ENCODE measurements around the gene ADGRB3. TPM values are rescaled to one million over a fixed set of nuclear protein-coding genes. Genes with fewer than 3 reads are reported as not detected.

The ADGRB3 gene
- total RNA-seq, 1 experiment from 2014 or later, result 0.11 TPM

DNA sequence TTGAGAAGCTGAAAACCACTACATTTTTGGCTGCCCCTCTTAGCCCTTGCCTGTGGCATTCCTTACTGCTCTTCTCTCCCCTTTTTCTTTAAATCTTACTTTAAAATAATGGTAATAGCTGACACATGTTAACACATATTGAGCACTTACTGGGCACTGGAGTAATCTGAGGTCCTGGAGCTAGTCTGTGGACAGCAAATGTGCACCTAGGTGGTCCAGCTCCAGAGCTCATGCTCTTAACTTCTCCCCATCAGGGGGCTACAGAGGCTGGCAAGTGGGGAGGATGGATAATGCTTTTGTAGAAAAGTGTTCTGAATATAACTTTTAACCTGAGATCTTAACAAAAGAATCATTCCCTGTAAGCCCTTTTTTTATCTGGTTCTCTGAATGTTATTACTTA, 74.8 kb downstream of the ADGRB3 start:
- POLR2A ChIA-PET (ENCODE audit: unreplicated experiment), result no interaction called here
- H3K9me3 ChIP-seq (ENCODE audit: low read length), result no peaks in the 10 kb centered on the region
- DNase-seq, result no peak
- peaks cover 42% of the 10 kb centered on the region for H3K27me3 ChIP-seq (ENCODE audit: low read length)
- no peak overlapping the region for H3K9ac ChIP-seq (ENCODE audit: low read length)
- BruUV-seq (replicated peaks), result no TSS peak
- ATAC-seq, result no peak
- intact Hi-C loops (cut with micrococcal nuclease), result no loop called here
- H3K9me2 ChIP-seq (replicated peaks; ENCODE audit: low read length), result no peaks in the 10 kb centered on the region
- no peak overlapping the region for H3K4me2 ChIP-seq (ENCODE audit: low read length)
- no peak overlapping the region for H2AFZ ChIP-seq (ENCODE audit: low read length)
- H3F3A ChIP-seq (ENCODE audit: low read length, unreplicated experiment), result no peaks in the 10 kb centered on the region
- H3K36me3 ChIP-seq (ENCODE audit: low read depth, low read length), result no peaks in the 10 kb centered on the region
- H3K4me3 ChIP-seq (ENCODE audit: low read length), result no peak overlapping the region
- TF ChIP-seq, protein P1, sequence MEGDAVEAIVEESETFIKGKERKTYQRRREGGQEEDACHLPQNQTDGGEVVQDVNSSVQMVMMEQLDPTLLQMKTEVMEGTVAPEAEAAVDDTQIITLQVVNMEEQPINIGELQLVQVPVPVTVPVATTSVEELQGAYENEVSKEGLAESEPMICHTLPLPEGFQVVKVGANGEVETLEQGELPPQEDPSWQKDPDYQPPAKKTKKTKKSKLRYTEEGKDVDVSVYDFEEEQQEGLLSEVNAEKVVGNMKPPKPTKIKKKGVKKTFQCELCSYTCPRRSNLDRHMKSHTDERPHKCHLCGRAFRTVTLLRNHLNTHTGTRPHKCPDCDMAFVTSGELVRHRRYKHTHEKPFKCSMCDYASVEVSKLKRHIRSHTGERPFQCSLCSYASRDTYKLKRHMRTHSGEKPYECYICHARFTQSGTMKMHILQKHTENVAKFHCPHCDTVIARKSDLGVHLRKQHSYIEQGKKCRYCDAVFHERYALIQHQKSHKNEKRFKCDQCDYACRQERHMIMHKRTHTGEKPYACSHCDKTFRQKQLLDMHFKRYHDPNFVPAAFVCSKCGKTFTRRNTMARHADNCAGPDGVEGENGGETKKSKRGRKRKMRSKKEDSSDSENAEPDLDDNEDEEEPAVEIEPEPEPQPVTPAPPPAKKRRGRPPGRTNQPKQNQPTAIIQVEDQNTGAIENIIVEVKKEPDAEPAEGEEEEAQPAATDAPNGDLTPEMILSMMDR (conservative IDR thresholded peaks at IDR 0.05; ENCODE audit: low read depth, low read length), result no peak
- TF ChIP-seq EZH2 (IDR thresholded peaks at IDR 0.05; ENCODE audit: low read length, unreplicated experiment) (no peak), EZH2phosphoT487 (IDR thresholded peaks at IDR 0.05; ENCODE audit: borderline replicate concordance, low read length) (no peak)
- no peak overlapping the region for H3K27ac ChIP-seq (ENCODE audit: low read length)
- H3K79me2 ChIP-seq (ENCODE audit: low read length), result no peaks in the 10 kb centered on the region
- CTCF ChIA-PET, result no interaction called here
- no peaks in the 10 kb centered on the region for H4K20me1 ChIP-seq (ENCODE audit: low read length)
- no peaks in the 10 kb centered on the region for H3K4me1 ChIP-seq (ENCODE audit: insufficient read depth, low read length)

DNA sequence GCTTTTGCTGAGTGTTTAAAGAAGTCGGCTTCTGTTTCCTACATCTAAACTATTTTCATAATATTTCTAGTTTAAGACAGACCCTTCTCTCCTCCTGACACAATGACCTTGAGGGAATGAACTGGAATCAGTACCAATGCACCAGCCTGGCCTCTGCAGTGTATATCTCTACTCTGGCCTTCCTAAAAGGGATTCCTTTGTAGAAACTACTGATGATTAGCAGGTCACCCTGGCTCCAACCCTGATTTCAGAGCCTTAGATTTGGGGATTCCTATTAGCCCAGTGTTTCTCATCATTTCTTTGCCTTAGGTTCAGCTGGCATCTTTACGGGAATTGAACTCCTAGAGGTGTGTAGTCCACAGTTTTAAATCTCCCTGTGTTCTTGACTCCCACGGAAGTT, 75.4 kb downstream of the ADGRB3 start:
- H3K36me3 ChIP-seq (ENCODE audit: low read depth, low read length), result no peaks in the 10 kb centered on the region
- no peaks in the 10 kb centered on the region for H3F3A ChIP-seq (ENCODE audit: low read length, unreplicated experiment)
- H3K9ac ChIP-seq (ENCODE audit: low read length), result no peak overlapping the region
- H3K27ac ChIP-seq (ENCODE audit: low read length), result no peak overlapping the region
- H2AFZ ChIP-seq (ENCODE audit: low read length), result no peak overlapping the region
- intact Hi-C loops (cut with micrococcal nuclease), result no loop called here
- no peaks in the 10 kb centered on the region for H3K9me2 ChIP-seq (replicated peaks; ENCODE audit: low read length)
- H3K4me2 ChIP-seq (ENCODE audit: low read length), result no peak overlapping the region
- no peaks in the 10 kb centered on the region for H3K79me2 ChIP-seq (ENCODE audit: low read length)
- DNase-seq (no peak), ATAC-seq (no peak)
- H3K27me3 ChIP-seq (ENCODE audit: low read length), result peaks cover 40% of the 10 kb centered on the region
- TF ChIP-seq, protein P1 (conservative IDR thresholded peaks at IDR 0.05; ENCODE audit: low read depth, low read length), result no peak
- no peak for TF ChIP-seq EZH2 (IDR thresholded peaks at IDR 0.05; ENCODE audit: low read length, unreplicated experiment)
- no peak for TF ChIP-seq EZH2phosphoT487 (IDR thresholded peaks at IDR 0.05; ENCODE audit: borderline replicate concordance, low read length)
- H3K4me3 ChIP-seq (ENCODE audit: low read length), result no peak overlapping the region
- H4K20me1 ChIP-seq (ENCODE audit: low read length), result no peaks in the 10 kb centered on the region
- BruUV-seq (replicated peaks), result no TSS peak
- CTCF ChIA-PET, result no interaction called here
- POLR2A ChIA-PET (ENCODE audit: unreplicated experiment), result no interaction called here
- no peaks in the 10 kb centered on the region for H3K9me3 ChIP-seq (ENCODE audit: low read length)
- H3K4me1 ChIP-seq (ENCODE audit: insufficient read depth, low read length), result no peaks in the 10 kb centered on the region

DNA sequence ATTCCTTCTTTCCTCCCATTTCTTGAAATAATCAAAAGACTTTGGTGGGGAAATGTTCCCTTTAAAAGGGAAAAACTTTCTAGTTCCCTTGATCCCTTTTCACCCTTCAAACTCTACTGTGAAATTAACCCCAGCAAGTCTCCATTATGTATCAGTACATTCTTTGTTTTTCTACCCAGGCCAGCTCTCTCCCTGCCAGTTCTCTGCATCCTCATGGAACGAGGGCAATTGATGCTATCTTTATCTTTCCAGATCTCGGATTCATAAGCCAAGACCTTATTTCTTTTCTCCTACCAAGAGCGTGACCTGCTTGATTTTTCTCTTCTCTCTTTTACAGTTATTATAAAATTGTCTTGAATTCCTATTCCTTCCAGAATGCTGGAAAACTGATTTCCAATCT, 75.8 kb downstream of the ADGRB3 start:
- Histone ChIP-seq H4K20me1 (ENCODE audit: low read length) (no peaks in the 10 kb centered on the region), H2AFZ (ENCODE audit: low read length) (no peak overlapping the region), H3K9ac (ENCODE audit: low read length) (no peak overlapping the region), H3K4me1 (ENCODE audit: insufficient read depth, low read length) (no peaks in the 10 kb centered on the region), H3K27me3 (ENCODE audit: low read length) (peaks cover 36% of the 10 kb centered on the region), H3K9me2 (replicated peaks; ENCODE audit: low read length) (no peaks in the 10 kb centered on the region), H3K27ac (ENCODE audit: low read length) (no peak overlapping the region), H3K79me2 (ENCODE audit: low read length) (no peaks in the 10 kb centered on the region), H3K4me3 (ENCODE audit: low read length) (no peak overlapping the region), H3K36me3 (ENCODE audit: low read depth, low read length) (no peaks in the 10 kb centered on the region), H3F3A (ENCODE audit: low read length, unreplicated experiment) (no peaks in the 10 kb centered on the region), H3K9me3 (ENCODE audit: low read length) (no peaks in the 10 kb centered on the region), H3K4me2 (ENCODE audit: low read length) (no peak overlapping the region)
- no TSS peak for BruUV-seq (replicated peaks)
- ATAC-seq (no peak), DNase-seq (no peak)
- intact Hi-C loops (cut with micrococcal nuclease), result no loop called here
- POLR2A ChIA-PET (ENCODE audit: unreplicated experiment), result no interaction called here
- CTCF ChIA-PET, result no interaction called here
- no peak for TF ChIP-seq EZH2phosphoT487 (IDR thresholded peaks at IDR 0.05; ENCODE audit: borderline replicate concordance, low read length)
- TF ChIP-seq, protein P1 (conservative IDR thresholded peaks at IDR 0.05; ENCODE audit: low read depth, low read length), result no peak
- no peak for TF ChIP-seq EZH2 (IDR thresholded peaks at IDR 0.05; ENCODE audit: low read length, unreplicated experiment)
